ENCODE data around the gene SNRPA1.

DNA sequence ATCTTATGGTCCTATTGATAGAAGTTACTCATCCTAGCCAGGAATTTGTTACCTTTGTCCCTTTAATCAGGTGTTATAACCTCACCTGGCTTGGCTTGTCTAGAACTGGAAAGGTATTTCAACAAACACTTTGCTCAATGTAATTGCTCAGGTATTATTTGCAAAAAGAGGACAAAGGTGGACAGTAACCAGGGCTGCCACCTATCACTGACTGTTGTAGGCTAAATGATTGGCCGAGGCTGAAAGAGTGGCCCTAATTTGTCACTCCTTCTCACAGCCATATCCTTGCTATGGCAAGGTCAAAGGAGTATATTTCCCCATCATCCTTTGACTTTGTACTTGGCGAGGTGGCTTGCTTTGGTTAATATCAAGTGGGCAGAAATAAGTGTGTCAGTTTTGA, 15.0 kb downstream of the SNRPA1 start:
- TF ChIP-seq HCFC1 (IDR thresholded peaks at IDR 0.05; ENCODE audit: low read depth, low read length) (no peak), ZBTB7A (IDR thresholded peaks at IDR 0.05; ENCODE audit: borderline replicate concordance, control insufficient read depth, low read depth, low read length) (no peak), CAMTA2 (CRISPR knock-in tag; conservative IDR thresholded peaks at IDR 0.05) (no peak), TEAD4 (IDR thresholded peaks at IDR 0.05; ENCODE audit: low read length) (no peak), TEAD4 (CRISPR knock-in tag; IDR thresholded peaks at IDR 0.05; ENCODE audit: borderline replicate concordance) (no peak), DACH1 (IDR thresholded peaks at IDR 0.05; ENCODE audit: partially characterized antibody) (no peak), GABPA (tag; conservative IDR thresholded peaks at IDR 0.05; ENCODE audit: low read depth) (no peak), ZNF41 (CRISPR knock-in tag; conservative IDR thresholded peaks at IDR 0.05) (no peak)
- TF ChIP-seq, protein P1, sequence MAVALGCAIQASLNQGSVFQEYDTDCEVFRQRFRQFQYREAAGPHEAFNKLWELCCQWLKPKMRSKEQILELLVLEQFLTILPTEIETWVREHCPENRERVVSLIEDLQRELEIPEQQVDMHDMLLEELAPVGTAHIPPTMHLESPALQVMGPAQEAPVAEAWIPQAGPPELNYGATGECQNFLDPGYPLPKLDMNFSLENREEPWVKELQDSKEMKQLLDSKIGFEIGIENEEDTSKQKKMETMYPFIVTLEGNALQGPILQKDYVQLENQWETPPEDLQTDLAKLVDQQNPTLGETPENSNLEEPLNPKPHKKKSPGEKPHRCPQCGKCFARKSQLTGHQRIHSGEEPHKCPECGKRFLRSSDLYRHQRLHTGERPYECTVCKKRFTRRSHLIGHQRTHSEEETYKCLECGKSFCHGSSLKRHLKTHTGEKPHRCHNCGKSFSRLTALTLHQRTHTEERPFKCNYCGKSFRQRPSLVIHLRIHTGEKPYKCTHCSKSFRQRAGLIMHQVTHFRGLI (CRISPR knock-in tag; IDR thresholded peaks at IDR 0.05) = no peak
- TF ChIP-seq, protein P2, sequence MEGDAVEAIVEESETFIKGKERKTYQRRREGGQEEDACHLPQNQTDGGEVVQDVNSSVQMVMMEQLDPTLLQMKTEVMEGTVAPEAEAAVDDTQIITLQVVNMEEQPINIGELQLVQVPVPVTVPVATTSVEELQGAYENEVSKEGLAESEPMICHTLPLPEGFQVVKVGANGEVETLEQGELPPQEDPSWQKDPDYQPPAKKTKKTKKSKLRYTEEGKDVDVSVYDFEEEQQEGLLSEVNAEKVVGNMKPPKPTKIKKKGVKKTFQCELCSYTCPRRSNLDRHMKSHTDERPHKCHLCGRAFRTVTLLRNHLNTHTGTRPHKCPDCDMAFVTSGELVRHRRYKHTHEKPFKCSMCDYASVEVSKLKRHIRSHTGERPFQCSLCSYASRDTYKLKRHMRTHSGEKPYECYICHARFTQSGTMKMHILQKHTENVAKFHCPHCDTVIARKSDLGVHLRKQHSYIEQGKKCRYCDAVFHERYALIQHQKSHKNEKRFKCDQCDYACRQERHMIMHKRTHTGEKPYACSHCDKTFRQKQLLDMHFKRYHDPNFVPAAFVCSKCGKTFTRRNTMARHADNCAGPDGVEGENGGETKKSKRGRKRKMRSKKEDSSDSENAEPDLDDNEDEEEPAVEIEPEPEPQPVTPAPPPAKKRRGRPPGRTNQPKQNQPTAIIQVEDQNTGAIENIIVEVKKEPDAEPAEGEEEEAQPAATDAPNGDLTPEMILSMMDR (IDR thresholded peaks at IDR 0.05 in 2 of 3, conservative IDR thresholded peaks at IDR 0.05 in 1 of 3; ENCODE audit: insufficient read depth in 2 of 3, low read depth in 1 of 3, low read length in 3 of 3) = no peak

Data from K562 (cell line).